ENCODE results near the gene TFR2.

- TF ChIP-seq CTCF (IDR thresholded peaks at IDR 0.05) (no peak), EP300 (IDR thresholded peaks at IDR 0.05) (no peak)
Measured at GRCh38 chr7:100649826-100650565, 8.6 kb upstream of the TFR2 start.
